Measurements from ENCODE around the gene SMTN. TPM values are rescaled to one million over a fixed set of nuclear protein-coding genes. Genes with fewer than 3 reads are reported as not detected.

The SMTN gene
- total and polyA plus RNA-seq, 9 donors, result 23.1 to 238 (median 61.2) TPM

DNA sequence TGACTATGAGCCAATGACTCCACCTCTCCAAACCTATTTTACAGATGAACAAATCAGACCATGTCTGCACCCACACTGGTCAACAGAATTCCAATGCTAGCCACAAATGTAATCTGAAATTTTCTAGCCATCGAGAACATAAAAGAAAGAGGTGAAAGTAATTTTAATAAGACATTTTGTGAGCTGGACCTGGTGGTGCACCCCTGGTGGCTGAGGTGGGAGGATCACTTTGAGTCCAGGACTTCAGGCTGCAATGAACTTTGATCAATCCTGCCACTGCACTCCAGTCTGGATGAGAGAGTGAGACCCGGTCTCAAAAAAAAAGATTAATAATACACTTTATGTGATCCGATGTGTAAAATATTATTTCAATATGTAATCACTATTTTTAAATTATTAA, 69.5 kb downstream of the SMTN start:
- WGBS, 3 donors, result 57 to 60% (median 58%) methylated on average over 3 of the region's 3 CpGs
- DNase-seq, result no peak
- no peaks in the 10 kb centered on the region for H3K27me3 ChIP-seq
- no peaks in the 10 kb centered on the region for H3K36me3 ChIP-seq
- H3K4me3 ChIP-seq, result no peak overlapping the region
- no peaks in the 10 kb centered on the region for H3K9me3 ChIP-seq
- TF ChIP-seq, protein P1, sequence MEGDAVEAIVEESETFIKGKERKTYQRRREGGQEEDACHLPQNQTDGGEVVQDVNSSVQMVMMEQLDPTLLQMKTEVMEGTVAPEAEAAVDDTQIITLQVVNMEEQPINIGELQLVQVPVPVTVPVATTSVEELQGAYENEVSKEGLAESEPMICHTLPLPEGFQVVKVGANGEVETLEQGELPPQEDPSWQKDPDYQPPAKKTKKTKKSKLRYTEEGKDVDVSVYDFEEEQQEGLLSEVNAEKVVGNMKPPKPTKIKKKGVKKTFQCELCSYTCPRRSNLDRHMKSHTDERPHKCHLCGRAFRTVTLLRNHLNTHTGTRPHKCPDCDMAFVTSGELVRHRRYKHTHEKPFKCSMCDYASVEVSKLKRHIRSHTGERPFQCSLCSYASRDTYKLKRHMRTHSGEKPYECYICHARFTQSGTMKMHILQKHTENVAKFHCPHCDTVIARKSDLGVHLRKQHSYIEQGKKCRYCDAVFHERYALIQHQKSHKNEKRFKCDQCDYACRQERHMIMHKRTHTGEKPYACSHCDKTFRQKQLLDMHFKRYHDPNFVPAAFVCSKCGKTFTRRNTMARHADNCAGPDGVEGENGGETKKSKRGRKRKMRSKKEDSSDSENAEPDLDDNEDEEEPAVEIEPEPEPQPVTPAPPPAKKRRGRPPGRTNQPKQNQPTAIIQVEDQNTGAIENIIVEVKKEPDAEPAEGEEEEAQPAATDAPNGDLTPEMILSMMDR (IDR thresholded peaks at IDR 0.05), result no peak
- TF ChIP-seq POLR2A (IDR thresholded peaks at IDR 0.05) (no peak), EP300 (IDR thresholded peaks at IDR 0.05) (no peak)
- no peak overlapping the region for H3K27ac ChIP-seq
- intact Hi-C loops (cut with DNase I), result loop anchor here in 1 of 4 donors (5.0 kb wide), 1 partner anchor 203 kb away; no protein-coding TSS in a partner anchor
- H3K4me1 ChIP-seq (ENCODE audit: insufficient read depth), result no peaks in the 10 kb centered on the region

DNA sequence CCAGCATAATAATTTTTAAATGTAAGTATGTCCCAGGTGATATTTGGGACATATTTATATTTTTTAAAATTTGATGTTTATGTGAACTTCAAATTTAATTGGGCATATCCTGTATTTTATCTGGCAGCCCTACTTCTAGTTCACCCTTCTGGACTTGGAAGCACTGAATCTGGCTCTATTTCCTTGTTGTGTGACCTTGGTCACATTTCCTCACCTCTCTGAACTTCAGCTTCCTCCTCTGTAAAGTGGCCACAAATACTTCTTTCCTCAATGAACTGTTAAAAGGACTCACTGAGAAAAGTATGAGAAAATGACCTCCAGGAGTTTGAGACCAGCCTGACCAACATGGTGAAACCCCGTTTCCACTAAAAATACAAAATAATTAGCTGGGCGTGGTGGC, 70.8 kb downstream of the SMTN start:
- TF ChIP-seq EP300 (IDR thresholded peaks at IDR 0.05), result no peak
- TF ChIP-seq, protein P1 (IDR thresholded peaks at IDR 0.05), result no peak
- no peak for TF ChIP-seq POLR2A (IDR thresholded peaks at IDR 0.05)
- H3K9me3 ChIP-seq, result no peaks in the 10 kb centered on the region
- H3K4me1 ChIP-seq (ENCODE audit: insufficient read depth), result peaks cover 5% of the 10 kb centered on the region
- H3K36me3 ChIP-seq, result no peaks in the 10 kb centered on the region
- H3K27ac ChIP-seq, result no peak overlapping the region
- WGBS, 3 donors, result 83 to 91% (median 84%) methylated on average over 2 of the region's 2 CpGs
- DNase-seq, result no peak
- H3K27me3 ChIP-seq, result no peaks in the 10 kb centered on the region
- H3K4me3 ChIP-seq, result no peak overlapping the region
- intact Hi-C loops (cut with DNase I), result loop anchor here in 1 of 4 donors (5.0 kb wide), 1 partner anchor 205 kb away; no protein-coding TSS in a partner anchor

DNA sequence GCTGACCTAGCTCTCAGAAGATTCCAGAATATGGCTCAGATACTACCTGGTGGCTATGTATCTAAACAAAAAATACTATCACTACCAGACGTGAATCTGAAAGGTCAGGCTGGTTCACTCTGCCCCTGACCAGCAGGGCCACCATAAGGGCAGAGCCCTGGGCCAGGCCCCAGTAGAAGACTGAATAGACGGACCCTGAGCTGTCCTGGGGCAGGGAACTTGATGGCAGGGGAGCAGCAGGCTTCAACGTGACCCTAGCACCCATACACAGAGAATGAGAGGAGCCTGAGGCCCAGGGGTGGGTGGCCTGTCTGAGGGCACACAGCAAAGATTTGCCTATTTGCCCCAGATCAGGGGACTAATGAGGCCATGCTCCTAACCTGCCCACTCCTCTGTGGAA, 72.2 kb downstream of the SMTN start:
- H3K9me3 ChIP-seq, result no peaks in the 10 kb centered on the region
- TF ChIP-seq EP300 (IDR thresholded peaks at IDR 0.05), result no peak
- TF ChIP-seq, protein P1 (IDR thresholded peaks at IDR 0.05), result no peak
- TF ChIP-seq POLR2A (IDR thresholded peaks at IDR 0.05), result no peak
- H3K27me3 ChIP-seq, result no peaks in the 10 kb centered on the region
- no peak overlapping the region for H3K27ac ChIP-seq
- WGBS, 3 donors, result 76 to 77% (median 76%) methylated on average over 3 of the region's 3 CpGs
- H3K4me1 ChIP-seq (ENCODE audit: insufficient read depth), result peaks cover 5% of the 10 kb centered on the region
- DNase-seq, result peak in 1 of 5 donors; percentile 26
- intact Hi-C loops (cut with DNase I), result loop anchor here in 1 of 4 donors (5.0 kb wide), 1 partner anchor 206 kb away; no protein-coding TSS in a partner anchor
- H3K4me3 ChIP-seq, result no peak overlapping the region
- H3K36me3 ChIP-seq, result no peaks in the 10 kb centered on the region

Other genes starting within 250 kb of the SMTN start
- 10 to 100 TPM; 13.0 to 30.5 (median 22.3) TPM for gene MORC2, start 112.5 kb upstream of the SMTN start, total RNA-seq
- 10 to 100 TPM; 15.0 to 22.1 TPM for gene MORC2, start 112.5 kb upstream of the SMTN start, polyA plus RNA-seq
- 100 to 1,000 TPM in 1 of 7 donors, 10 to 100 TPM in 6; 71.8 to 101 (median 78.7) TPM for gene TUG1, start 112.1 kb upstream of the SMTN start, total RNA-seq
- gene TUG1, start 112.1 kb upstream of the SMTN start, polyA plus RNA-seq, result 100 to 1,000 TPM in 1 of 2 donors, 10 to 100 TPM in 1; 44.9 to 114 TPM
- 100 to 1,000 TPM; 229 to 678 (median 306) TPM for gene SELENOM, start 26.2 kb downstream of the SMTN start, total RNA-seq
- 100 to 1,000 TPM in 1 of 2 donors, 10 to 100 TPM in 1; 25.7 to 433 TPM for gene SELENOM, start 26.2 kb downstream of the SMTN start, polyA plus RNA-seq
- gene INPP5J, start 41.6 kb downstream of the SMTN start, total RNA-seq, result 1 to 10 TPM in 5 of 7 donors, under 1 TPM in 2; 0.63 to 3.1 (median 1.5) TPM
- gene INPP5J, start 41.6 kb downstream of the SMTN start, polyA plus RNA-seq, result under 1 TPM; 0.65 to 0.67 TPM
- under 1 TPM in 1 of 7 donors, not detected in 6; 0.13 TPM for gene PLA2G3, start 59.2 kb downstream of the SMTN start, total RNA-seq
- gene PLA2G3, start 59.2 kb downstream of the SMTN start, polyA plus RNA-seq, result not detected
- 10 to 100 TPM; 17.0 to 39.5 (median 33.2) TPM for gene RNF185, start 78.9 kb downstream of the SMTN start, total RNA-seq
- 10 to 100 TPM; 23.3 to 52.5 TPM for gene RNF185, start 78.9 kb downstream of the SMTN start, polyA plus RNA-seq
- gene LIMK2, start 131.0 kb downstream of the SMTN start, total RNA-seq, result 10 to 100 TPM; 21.2 to 63.7 (median 36.4) TPM
- gene LIMK2, start 131.0 kb downstream of the SMTN start, polyA plus RNA-seq, result 10 to 100 TPM; 19.0 to 23.7 TPM
- 10 to 100 TPM; 10.8 to 34.2 (median 18.7) TPM for gene PIK3IP1, start 211.2 kb downstream of the SMTN start, total RNA-seq
- gene PIK3IP1, start 211.2 kb downstream of the SMTN start, polyA plus RNA-seq, result 10 to 100 TPM; 26.5 to 48.9 TPM